Vagina (tissue), 2 donors: Measurements from ENCODE around the gene NTF4.

ENCODE experiments used
- POLR2A ChIP-seq, 2 donors: fragments of 450-650 bp; IDR thresholded peaks; one replicate each; pipeline ENCODE4 v1.6.1; 2017; ENCODE audit warnings: antibody characterized with exemption in 2 of 2, mild to moderate bottlenecking in 2 of 2, moderate library complexity in 2 of 2
- POLR2AphosphoS5 ChIP-seq, 2 donors: sonication (generic); formaldehyde crosslinking; IDR thresholded peaks; one replicate each; pipeline ENCODE4 v1.9.0; 2017; ENCODE audit warnings: antibody characterized with exemption in 2 of 2, mild to moderate bottlenecking in 2 of 2, low read depth in 1 of 2; ENCODE audit not compliant: insufficient read depth in 1 of 2
- TF ChIP-seq, protein P1 (sequence below), 3 experiments: fragments of 450-650 bp in 2 of 3; fragments of 200-600 bp in 1 of 3; sonication (generic) in 1 of 3; IDR thresholded peaks; one replicate each; pipeline ENCODE4 v1.5.1; 2017 to 2019; ENCODE audit warnings: antibody characterized with exemption in 3 of 3, mild to moderate bottlenecking in 2 of 3, moderate library complexity in 2 of 3

DNA sequence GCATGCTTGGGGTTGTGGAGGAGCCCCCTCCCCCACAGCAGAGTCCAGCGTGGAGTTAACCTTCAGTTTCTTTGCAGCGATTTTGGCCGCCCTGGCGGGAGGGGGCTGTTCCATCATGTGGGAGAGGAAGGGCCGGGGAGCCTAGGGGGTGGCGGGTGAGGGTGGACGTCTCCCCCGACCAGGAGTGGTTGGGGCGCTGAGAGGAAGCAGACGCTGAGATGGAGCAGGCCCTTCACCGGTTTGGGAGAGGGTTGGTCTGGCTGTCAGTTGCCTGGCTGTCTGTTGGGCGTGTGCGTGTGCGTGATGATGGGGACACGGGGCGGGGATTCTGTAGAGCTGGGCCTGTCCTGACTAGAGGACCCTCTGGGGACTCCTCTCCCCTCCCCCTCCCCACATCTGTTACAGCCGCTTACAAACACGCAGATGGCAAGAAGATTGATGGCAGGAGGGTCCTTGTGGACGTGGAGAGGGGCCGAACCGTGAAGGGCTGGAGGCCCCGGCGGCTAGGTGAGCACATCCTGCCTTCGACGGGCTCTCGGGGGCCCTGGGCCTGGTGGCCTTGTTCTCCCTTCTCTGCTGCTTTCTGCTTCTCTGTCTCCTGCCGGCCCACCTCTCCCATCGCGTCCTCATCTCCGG, 39.7 kb upstream of the NTF4 start:
- TF ChIP-seq POLR2A (IDR thresholded peaks at IDR 0.05) (no peak), POLR2AphosphoS5 (IDR thresholded peaks at IDR 0.05; ENCODE audit: insufficient read depth in 1 of 2, low read depth in 1 of 2) (no peak)
- TF ChIP-seq, protein P1, sequence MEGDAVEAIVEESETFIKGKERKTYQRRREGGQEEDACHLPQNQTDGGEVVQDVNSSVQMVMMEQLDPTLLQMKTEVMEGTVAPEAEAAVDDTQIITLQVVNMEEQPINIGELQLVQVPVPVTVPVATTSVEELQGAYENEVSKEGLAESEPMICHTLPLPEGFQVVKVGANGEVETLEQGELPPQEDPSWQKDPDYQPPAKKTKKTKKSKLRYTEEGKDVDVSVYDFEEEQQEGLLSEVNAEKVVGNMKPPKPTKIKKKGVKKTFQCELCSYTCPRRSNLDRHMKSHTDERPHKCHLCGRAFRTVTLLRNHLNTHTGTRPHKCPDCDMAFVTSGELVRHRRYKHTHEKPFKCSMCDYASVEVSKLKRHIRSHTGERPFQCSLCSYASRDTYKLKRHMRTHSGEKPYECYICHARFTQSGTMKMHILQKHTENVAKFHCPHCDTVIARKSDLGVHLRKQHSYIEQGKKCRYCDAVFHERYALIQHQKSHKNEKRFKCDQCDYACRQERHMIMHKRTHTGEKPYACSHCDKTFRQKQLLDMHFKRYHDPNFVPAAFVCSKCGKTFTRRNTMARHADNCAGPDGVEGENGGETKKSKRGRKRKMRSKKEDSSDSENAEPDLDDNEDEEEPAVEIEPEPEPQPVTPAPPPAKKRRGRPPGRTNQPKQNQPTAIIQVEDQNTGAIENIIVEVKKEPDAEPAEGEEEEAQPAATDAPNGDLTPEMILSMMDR (IDR thresholded peaks at IDR 0.05) = no peak
